OCI-LY3 (cell line): Measurements from ENCODE around the gene LNX1.

Experiments
- H2AFZ ChIP-seq: fragments of 200-600, 300-600 bp; shearing (Covaris generic); 2 replicates; pipeline ENCODE4 v1.6.0; 2014; ENCODE audit warnings: antibody characterized with exemption, low read depth, low read length
- H3K27ac ChIP-seq: fragments of 200-600, 300-600 bp; sonication (generic); 2 replicates; pipeline ENCODE4 v1.5.1; 2014; ENCODE audit warnings: mild to moderate bottlenecking, low read length, moderate library complexity, mixed read lengths
- H3K27me3 ChIP-seq: fragments of 200-600, 300-600 bp; sonication (generic); 2 replicates; pipeline ENCODE4 v1.6.1; 2014; ENCODE audit warnings: low read depth, low read length, mixed read lengths
- H3K36me3 ChIP-seq: fragments of 200-600, 300-600 bp; sonication (generic); replicated peaks from 2 replicates; pipeline ENCODE3; 2014; ENCODE audit warnings: low read depth, low read length, mixed read lengths
- H3K4me1 ChIP-seq: fragments of 300-600, 200-600 bp; sonication (generic); 2 replicates; pipeline ENCODE4 v1.6.1; 2014; ENCODE audit warnings: low read length, mixed read lengths
- H3K4me2 ChIP-seq: fragments of 200-600, 300-600 bp; sonication (generic); 2 replicates; pipeline ENCODE4 v1.6.1; 2014; ENCODE audit warnings: low read length, mixed read lengths
- H3K4me3 ChIP-seq: fragments of 300-600, 200-600 bp; sonication (generic); 2 replicates; pipeline ENCODE4 v1.5.1; 2014; ENCODE audit warnings: antibody characterized with exemption, mild to moderate bottlenecking, low read length, moderate library complexity
- H3K79me2 ChIP-seq: fragments of 300-600, 200-600 bp; shearing (Covaris generic); 2 replicates; pipeline ENCODE4 v1.6.1; 2014; ENCODE audit warnings: mild to moderate bottlenecking, low read length, mixed read lengths
- H3K9ac ChIP-seq: fragments of 300-600, 200-600 bp; shearing (Covaris generic); 2 replicates; pipeline ENCODE4 v1.6.0; 2014; ENCODE audit warnings: mild to moderate bottlenecking, low read length, moderate library complexity
- H3K9me3 ChIP-seq: fragments of 200-600, 300-600 bp; shearing (Covaris generic); 2 replicates; pipeline ENCODE4 v1.6.1; 2014; ENCODE audit warnings: low read length, mixed read lengths; ENCODE audit not compliant: insufficient read depth
- H4K20me1 ChIP-seq: fragments of 200-600, 300-600 bp; sonication (generic); 2 replicates; pipeline ENCODE4 v1.6.1; 2016; ENCODE audit warnings: low read length, mixed read lengths; ENCODE audit not compliant: insufficient read depth
- CTCF ChIP-seq: fragments of 200-600, 300-600 bp; sonication (generic); IDR thresholded peaks from 2 replicates; pipeline ENCODE4 v1.5.1; 2014; ENCODE audit warnings: antibody characterized with exemption, low read length, low read depth
- EZH2phosphoT487 ChIP-seq: fragments of 200-600 bp; shearing (Covaris generic); IDR thresholded peaks from 2 replicates; pipeline ENCODE4 v1.6.1; 2018; ENCODE audit warnings: antibody characterized with exemption, mixed run types, low read depth

Gene LNX1

GRCh38 chr4:53625888-53626287 lies 34.6 kb upstream of the LNX1 start:
- TF ChIP-seq CTCF (no peak), EZH2phosphoT487 (no peak)
- Histone ChIP-seq H3K27me3 (no peaks in the 10 kb centered on the region), H3K27ac (no peak overlapping the region)

GRCh38 chr4:53622739-53623151 lies 31.5 kb upstream of the LNX1 start:
- Histone ChIP-seq H2AFZ (no peak overlapping the region), H3K4me3 (no peak overlapping the region), H3K4me1 (no peaks in the 10 kb centered on the region), H3K9me3 (no peaks in the 10 kb centered on the region), H3K9ac (no peak overlapping the region), H3K36me3 (no peaks in the 10 kb centered on the region), H3K4me2 (no peak overlapping the region), H4K20me1 (no peaks in the 10 kb centered on the region), H3K27me3 (no peaks in the 10 kb centered on the region), H3K27ac (no peak overlapping the region), H3K79me2 (no peaks in the 10 kb centered on the region)
- TF ChIP-seq EZH2phosphoT487 (no peak), CTCF (no peak)

More at GRCh38 chr4:53625888-53626287, 34.6 kb upstream of the LNX1 start:
- H3K36me3 ChIP-seq: no peaks in the 10 kb centered on the region
- no peaks in the 10 kb centered on the region for H4K20me1 ChIP-seq
- no peak overlapping the region for H3K4me3 ChIP-seq
- no peak overlapping the region for H3K4me2 ChIP-seq
- H3K9me3 ChIP-seq: no peaks in the 10 kb centered on the region
- H2AFZ ChIP-seq: no peak overlapping the region
- no peak overlapping the region for H3K9ac ChIP-seq
- no peaks in the 10 kb centered on the region for H3K79me2 ChIP-seq
- no peaks in the 10 kb centered on the region for H3K4me1 ChIP-seq

- Histone ChIP-seq H3K9me3 (no peaks in the 10 kb centered on the region), H3K27me3 (no peaks in the 10 kb centered on the region), H2AFZ (no peak overlapping the region), H3K4me3 (no peak overlapping the region), H3K4me1 (no peaks in the 10 kb centered on the region), H3K79me2 (no peaks in the 10 kb centered on the region), H4K20me1 (no peaks in the 10 kb centered on the region), H3K9ac (no peak overlapping the region), H3K36me3 (no peaks in the 10 kb centered on the region), H3K4me2 (no peak overlapping the region), H3K27ac (no peak overlapping the region)
- TF ChIP-seq EZH2phosphoT487: no peak
- no peak for TF ChIP-seq CTCF
These were observed 29.7 kb upstream of the LNX1 start for GRCh38 chr4:53620956-53621355.

- no peaks in the 10 kb centered on the region for H3K4me1 ChIP-seq
- no peak overlapping the region for H3K27ac ChIP-seq
- H2AFZ ChIP-seq: no peak overlapping the region
- H3K27me3 ChIP-seq: no peaks in the 10 kb centered on the region
- H3K79me2 ChIP-seq: no peaks in the 10 kb centered on the region
- TF ChIP-seq CTCF: no peak
- no peak for TF ChIP-seq EZH2phosphoT487
- H4K20me1 ChIP-seq: no peaks in the 10 kb centered on the region
- H3K36me3 ChIP-seq: no peaks in the 10 kb centered on the region
- no peak overlapping the region for H3K9ac ChIP-seq
- H3K4me3 ChIP-seq: no peak overlapping the region
- no peak overlapping the region for H3K4me2 ChIP-seq
- no peaks in the 10 kb centered on the region for H3K9me3 ChIP-seq
These were observed 28.1 kb upstream of the LNX1 start for GRCh38 chr4:53619431-53619830.
